ENCODE results near the gene MEGF8.
A peak's percentile ranks its signal among the peaks of the same experiment; 100 is the strongest.

MEGF8 gene

DNA sequence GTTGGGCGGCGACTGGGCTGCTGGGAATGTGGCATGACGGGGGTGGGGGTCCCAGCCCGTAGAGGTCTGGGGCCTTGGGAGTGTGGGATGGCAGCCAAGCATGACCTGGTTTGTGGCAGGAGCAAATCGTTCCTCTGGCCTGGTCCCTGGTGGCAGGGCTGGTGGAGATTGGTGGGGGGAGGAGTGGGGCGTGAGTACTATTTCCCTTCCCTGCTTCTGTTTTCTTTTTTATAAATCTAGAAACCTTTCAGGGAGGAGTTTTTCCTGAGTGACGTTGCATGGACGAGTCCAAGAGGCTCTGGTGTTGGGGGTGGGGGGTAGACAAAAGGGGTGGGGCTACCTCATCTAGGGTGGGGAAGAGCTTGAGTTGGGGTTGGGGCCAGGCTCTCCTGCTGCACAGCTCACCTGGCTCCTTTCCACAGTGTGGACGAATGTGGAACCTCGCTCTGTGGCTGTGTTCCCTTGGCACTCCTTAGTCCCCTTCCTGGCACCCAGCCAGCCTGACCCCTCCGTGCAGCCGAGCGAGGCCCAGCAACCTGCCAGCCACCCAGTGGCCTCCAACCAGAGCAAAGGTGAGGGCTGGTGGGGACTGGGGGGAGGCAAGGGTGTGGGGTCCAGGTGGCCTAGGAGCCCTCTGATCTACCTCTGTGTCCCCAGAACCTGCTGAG lies 39.0 kb upstream of the MEGF8 start:
- DNase-seq (ENCODE audit: low spot score), result no peak

- DNase-seq (ENCODE audit: low spot score), result no peak
Measured at GRCh38 chr19:42287017-42287826, 38.2 kb upstream of the MEGF8 start.

- no peak for DNase-seq (ENCODE audit: low spot score)
Measured at GRCh38 chr19:42287827-42288107, 37.7 kb upstream of the MEGF8 start.

DNA sequence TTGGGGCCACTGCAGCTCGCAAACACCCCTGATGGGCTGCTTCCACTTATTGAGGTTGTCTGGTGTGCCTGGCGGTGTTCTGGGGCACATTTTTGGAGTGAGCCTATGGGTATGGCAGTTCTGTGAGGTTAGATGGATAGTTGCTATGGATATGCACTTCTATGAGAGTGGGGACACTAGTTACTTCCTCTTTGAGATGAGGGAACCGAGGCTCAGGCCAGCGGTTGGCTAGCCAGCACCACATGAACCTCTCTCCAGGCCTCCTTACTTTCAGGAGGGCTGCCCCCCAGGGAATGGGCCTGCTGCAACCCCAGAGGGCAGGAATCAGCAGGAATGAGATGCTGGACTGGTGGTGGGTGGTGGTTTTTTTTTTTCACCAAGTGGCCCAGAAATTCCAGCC lies 37.0 kb upstream of the MEGF8 start:
- DNase-seq (ENCODE audit: low spot score), result no peak

GRCh38 chr19:42288881-42289555 lies 36.4 kb upstream of the MEGF8 start:
- DNase-seq (ENCODE audit: low spot score), result no peak

- DNase-seq (ENCODE audit: low spot score), result no peak
Measured at GRCh38 chr19:42289556-42290041, 35.8 kb upstream of the MEGF8 start.

DNA sequence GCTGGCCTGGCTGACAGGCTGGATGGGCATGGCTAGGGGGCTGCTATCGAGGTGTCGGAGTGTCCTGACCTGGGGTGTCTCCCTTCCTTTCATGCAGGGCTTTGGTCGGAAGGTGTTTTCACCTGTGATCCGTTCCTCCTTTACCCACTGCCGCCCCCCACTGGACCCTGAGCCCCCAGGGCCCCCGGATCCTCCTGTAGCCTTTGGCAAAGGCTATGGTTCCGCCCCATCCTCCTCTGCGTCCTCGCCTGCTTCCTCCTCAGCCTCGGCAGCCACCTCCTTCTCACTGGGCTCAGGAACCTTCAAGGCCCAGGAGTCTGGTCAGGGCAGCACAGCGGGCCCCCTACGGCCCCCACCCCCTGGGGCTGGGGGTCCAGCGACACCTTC lies 35.3 kb upstream of the MEGF8 start:
- no peak for DNase-seq (ENCODE audit: low spot score)

- DNase-seq (ENCODE audit: low spot score), result no peak
Measured at GRCh38 chr19:42290523-42291434, 34.7 kb upstream of the MEGF8 start.

DNA sequence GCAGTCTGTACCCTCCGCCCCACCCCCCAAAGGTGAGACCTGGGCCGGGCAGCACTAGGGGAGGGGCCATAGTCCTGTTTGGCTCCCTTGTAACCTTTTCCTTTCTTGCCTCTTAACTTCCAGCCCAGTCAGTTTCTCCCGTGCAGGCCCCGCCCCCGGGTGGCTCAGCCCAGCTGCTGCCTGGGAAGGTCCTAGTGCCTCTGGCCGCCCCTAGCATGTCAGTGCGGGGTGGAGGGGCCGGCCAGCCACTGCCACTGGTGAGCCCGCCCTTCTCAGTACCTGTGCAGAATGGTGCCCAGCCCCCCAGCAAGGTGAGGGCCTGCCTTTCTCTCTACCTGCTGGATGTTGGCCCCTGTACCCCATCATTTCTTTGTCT lies 34.0 kb upstream of the MEGF8 start:
- no peak for DNase-seq (ENCODE audit: low spot score)

DNA sequence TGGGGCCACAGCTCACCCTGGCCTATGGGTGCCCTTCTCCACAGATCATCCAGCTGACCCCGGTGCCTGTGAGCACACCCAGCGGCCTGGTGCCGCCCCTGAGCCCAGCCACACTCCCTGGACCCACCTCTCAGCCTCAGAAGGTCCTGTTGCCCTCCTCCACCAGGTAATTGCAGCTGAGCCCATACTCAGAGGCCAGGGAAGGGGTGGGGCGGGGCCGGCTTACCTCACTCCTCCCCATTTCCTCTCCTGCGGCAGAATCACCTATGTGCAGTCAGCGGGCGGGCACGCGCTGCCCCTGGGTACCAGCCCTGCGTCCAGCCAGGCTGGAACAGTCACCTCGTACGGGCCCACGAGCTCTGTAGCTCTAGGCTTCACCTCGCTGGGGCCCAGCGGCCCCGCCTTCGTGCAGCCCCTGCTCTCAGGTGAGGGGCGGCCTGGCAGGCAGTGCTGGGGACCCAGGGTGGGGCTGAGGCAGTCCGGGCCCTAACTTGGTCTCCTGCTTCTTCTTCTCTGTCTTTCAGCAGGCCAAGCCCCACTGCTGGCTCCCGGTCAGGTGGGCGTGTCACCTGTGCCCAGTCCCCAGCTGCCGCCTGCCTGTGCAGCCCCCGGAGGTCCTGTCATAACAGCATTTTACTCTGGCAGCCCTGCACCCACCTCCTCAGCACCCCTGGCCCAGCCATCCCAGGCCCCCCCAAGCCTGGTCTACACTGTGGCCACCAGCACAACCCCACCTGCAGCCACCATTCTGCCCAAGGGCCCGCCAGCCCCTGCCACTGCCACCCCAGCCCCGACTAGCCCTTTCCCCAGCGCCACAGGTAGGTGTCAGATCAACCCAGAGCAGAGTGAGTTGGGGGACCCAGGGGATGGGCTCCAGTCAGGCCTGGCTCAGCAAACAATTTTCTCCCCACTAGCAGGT lies 33.1 kb upstream of the MEGF8 start:
- DNase-seq (ENCODE audit: low spot score), result no peak

DNA sequence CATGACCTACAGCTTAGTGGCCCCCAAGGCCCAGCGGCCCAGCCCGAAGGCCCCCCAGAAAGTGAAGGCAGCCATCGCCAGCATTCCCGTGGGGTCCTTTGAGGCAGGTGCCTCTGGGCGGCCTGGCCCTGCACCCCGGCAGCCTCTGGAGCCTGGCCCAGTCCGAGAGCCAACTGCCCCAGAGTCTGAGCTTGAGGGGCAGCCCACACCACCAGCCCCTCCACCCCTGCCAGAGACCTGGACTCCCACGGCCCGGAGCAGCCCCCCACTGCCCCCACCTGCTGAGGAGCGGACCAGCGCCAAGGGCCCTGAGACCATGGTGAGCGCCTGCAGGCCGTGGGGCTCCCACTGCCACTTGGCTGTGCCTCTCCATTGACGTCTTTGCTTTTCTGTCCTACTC lies 32.5 kb upstream of the MEGF8 start:
- no peak for DNase-seq (ENCODE audit: low spot score)

- DNase-seq (ENCODE audit: low spot score), result no peak
Measured at GRCh38 chr19:42293540-42293939, 31.9 kb upstream of the MEGF8 start.

GRCh38 chr19:42293948-42294347 lies 31.5 kb upstream of the MEGF8 start:
- DNase-seq (ENCODE audit: low spot score), result no peak

GRCh38 chr19:42294471-42295137 lies 30.8 kb upstream of the MEGF8 start:
- no peak for DNase-seq (ENCODE audit: low spot score)

DNA sequence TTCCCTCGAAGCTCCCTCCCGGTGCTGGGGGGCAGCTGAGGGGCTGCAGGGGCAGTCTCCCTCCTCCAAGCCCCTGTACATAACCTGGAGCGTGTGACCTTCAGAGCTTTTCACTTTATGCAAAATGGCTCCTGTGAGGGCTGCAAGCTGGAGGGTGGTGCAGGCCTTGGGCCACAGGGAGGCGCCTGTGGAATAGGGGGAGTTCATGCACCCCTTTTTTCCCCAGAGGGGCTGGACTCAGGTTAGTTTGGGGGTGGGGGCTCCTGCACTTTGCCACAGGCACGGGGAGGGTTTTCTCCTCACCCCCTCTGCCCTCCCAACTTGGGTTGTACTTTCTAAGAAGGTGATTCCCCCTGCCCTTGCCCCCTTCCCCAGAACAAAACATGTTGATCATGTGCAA lies 30.1 kb upstream of the MEGF8 start:
- no peak for DNase-seq (ENCODE audit: low spot score)

DNA sequence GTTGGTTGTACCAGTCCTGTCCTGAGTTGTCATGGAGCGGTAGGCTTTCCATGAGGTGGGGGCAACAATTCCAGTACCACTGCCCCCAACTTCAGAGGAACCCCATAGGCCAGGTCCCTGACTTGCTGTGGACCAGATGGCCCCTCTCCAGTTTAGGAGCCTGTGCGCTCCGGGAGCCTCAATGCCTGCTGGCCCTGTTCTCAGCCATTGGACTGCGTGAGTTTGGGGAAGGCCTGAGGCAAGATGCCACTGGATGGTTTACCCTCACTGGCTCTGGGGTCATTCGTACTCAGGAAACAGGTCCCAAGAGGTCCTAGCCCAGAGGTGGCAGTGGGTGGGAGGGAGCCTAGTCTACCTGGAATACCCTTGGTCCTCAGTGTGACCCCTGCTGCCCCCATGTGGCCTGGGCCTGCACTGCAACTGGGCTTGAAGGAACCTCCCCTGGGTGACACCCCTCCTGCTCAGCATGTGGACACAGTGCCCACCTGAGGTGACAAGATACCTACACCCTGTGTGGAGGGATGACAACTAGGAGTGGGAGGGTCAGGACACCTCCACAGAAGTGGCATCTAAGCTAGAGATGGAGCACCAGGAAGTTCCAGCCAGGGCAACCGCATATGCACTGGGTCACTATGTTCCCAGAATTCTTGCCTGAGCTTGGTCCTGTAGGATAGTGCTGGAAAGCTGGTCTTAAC lies 29.5 kb upstream of the MEGF8 start:
- peak; percentile 70 for DNase-seq (ENCODE audit: low spot score)

DNA sequence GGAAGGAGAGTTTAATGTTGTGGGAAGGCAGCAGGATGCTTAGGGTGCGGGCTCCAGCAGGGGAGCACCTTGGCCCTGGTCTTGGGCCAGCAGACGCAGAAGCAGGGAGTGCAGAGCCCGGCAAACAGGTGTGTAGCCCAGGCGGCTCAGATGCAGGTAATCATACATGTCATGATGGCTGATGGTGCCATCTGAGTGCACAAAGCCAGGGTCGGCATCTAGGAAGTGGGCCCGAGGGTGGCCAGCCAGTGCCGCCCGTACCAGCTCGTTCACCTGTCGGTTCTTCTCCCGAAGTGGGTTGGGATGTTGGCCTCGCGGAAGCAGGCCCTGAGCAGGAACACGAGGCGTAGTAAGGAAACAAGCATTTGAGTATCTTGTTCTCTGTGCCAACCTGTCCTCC lies 28.4 kb upstream of the MEGF8 start:
- no peak for DNase-seq (ENCODE audit: low spot score)

DNA sequence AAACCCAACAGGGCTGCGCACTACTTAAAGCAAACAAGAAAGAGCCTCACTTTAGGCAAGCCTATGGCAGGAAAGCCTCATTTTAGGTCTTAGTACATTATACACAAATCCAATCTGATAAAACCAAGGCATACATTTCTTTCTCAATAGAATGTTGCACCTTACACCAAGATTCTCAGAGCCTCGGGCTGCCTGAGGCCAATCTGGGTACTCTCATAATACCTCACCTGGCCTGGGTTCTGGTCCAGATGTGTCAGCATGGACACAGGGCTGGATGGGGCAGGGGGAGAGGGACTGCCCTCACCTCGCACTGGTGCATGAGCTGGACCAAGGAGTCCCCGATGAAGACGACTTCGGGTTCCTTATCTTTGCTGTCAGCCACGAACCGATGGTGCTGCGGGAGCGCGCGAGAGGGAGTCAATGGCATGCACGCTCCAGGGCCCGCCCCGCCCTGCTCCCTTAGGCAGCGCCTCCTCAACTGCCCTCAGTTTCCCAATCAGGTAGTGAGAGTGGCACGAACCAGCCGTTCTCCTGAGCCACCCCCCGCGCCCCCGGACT lies 23.7 kb upstream of the MEGF8 start, which contains the start of gene PRR19:
TSS of gene PRR19 (plus strand) at position 487 of the 558 bp plus-strand sequence. CDS start 7,453 bp downstream, outside the sequence.
- DNase-seq (ENCODE audit: low spot score), result no peak

- DNase-seq (ENCODE audit: low spot score), result no peak
Measured at GRCh38 chr19:42303101-42303464, 22.4 kb upstream of the MEGF8 start.

GRCh38 chr19:42303876-42304275 lies 21.6 kb upstream of the MEGF8 start:
- no peak for DNase-seq (ENCODE audit: low spot score)

Measured in LoVo (cell line).